K562 treated with DMSO at 1 percent for 48 hours (cell line): ENCODE results near the gene DGKQ. TPM values are rescaled to one million over a fixed set of nuclear protein-coding genes. Genes with fewer than 3 reads are reported as not detected.

ENCODE experiments used
- total RNA-seq: library from RNA; unstranded; fragments of 300-600 nt; gene quantifications from 2 replicates; pipeline ENCODE4 v1.2.3, GENCODE V29; 2022; ENCODE audit warnings: low replicate concordance; ENCODE audit errors: extremely low read depth

DGKQ gene
- total RNA-seq = not detected in 2 replicates

GRCh38 chr4:973431-974397 is at the start of gene DGKQ:
Gene DGKQ, minus strand, starts transcription at chr4:973569. Its CDS starts 87 bp downstream, at chr4:973482.

GRCh38 chr4:1011022-1011665 is 37.8 kb upstream of the DGKQ start, which contains the start of gene FGFRL1:
Gene FGFRL1, plus strand, starts transcription at chr4:1011626. Its CDS starts 860 bp downstream, at chr4:1012486.

GRCh38 chr4:993111-994029 is 20.0 kb upstream of the DGKQ start, which contains the start of gene SLC26A1:
Gene SLC26A1, minus strand, starts transcription at chr4:993404. Its CDS starts 1,701 bp downstream, at chr4:991703.

GRCh38 chr4:986879-987623 is 13.7 kb upstream of the DGKQ start, which contains the start of gene IDUA:
Gene IDUA, plus strand, starts transcription at chr4:987044. Its CDS starts 41 bp downstream, at chr4:987085.

GRCh38 chr4:931960-932712 is 41.2 kb downstream of the DGKQ start, which contains the start of the genes GAK and TMEM175:
Gene GAK, minus strand, starts transcription at chr4:932316. Its CDS starts 129 bp downstream, at chr4:932187.
Gene TMEM175, plus strand, starts transcription at chr4:932460. Its CDS starts 15,280 bp downstream, at chr4:947740.

Other genes starting within 250 kb of the DGKQ start
- gene CPLX1, start 147.4 kb downstream of the DGKQ start, total RNA-seq = not detected in 2 replicates
- not detected in 2 replicates for gene GAK, start 41.3 kb downstream of the DGKQ start, total RNA-seq
- gene TMEM175, start 41.1 kb downstream of the DGKQ start, total RNA-seq = not detected in 2 replicates
- not detected in 2 replicates for gene IDUA, start 13.5 kb upstream of the DGKQ start, total RNA-seq
- gene SLC26A1, start 19.8 kb upstream of the DGKQ start, total RNA-seq = not detected in 2 replicates
- not detected in 2 replicates for gene FGFRL1, start 38.1 kb upstream of the DGKQ start, total RNA-seq
- not detected in 2 replicates for gene RNF212, start 140.0 kb upstream of the DGKQ start, total RNA-seq
- gene SPON2, start 199.0 kb upstream of the DGKQ start, total RNA-seq = not detected in 2 replicates